GM20000 (cell line): ENCODE measurements around the gene LGI1.

Source experiments
- DNase-seq: peaks from one replicate; pipeline ENCODE4 v3.0.0; 2012; ENCODE audit warnings: low spot score
- CTCF ChIP-seq: IDR thresholded peaks from 2 replicates; pipeline ENCODE4 v1.5.1; 2012; ENCODE audit warnings: mild to moderate bottlenecking, control low read depth; ENCODE audit errors: extremely low read depth, missing control alignments

Gene LGI1

GRCh38 chr10:93766918-93767317 is 9.2 kb downstream of the LGI1 start:
- DNase-seq = no peak
- no peak for TF ChIP-seq CTCF

GRCh38 chr10:93767724-93768399 is 10.1 kb downstream of the LGI1 start:
- DNase-seq = no peak
- TF ChIP-seq CTCF = no peak

GRCh38 chr10:93768892-93769291 is 11.2 kb downstream of the LGI1 start:
- DNase-seq = no peak
- no peak for TF ChIP-seq CTCF

- no peak for TF ChIP-seq CTCF
- DNase-seq = no peak
These were observed 13.6 kb downstream of the LGI1 start for GRCh38 chr10:93771354-93771753.

GRCh38 chr10:93773120-93773519 is 15.4 kb downstream of the LGI1 start:
- no peak for TF ChIP-seq CTCF
- no peak for DNase-seq

- no peak for TF ChIP-seq CTCF
- no peak for DNase-seq
These were observed 16.0 kb downstream of the LGI1 start for GRCh38 chr10:93773705-93774104.

- DNase-seq = no peak
These were observed 17.6 kb downstream of the LGI1 start for GRCh38 chr10:93775356-93775755.

More at GRCh38 chr10:93775356-93775755, 17.6 kb downstream of the LGI1 start:
- no peak for TF ChIP-seq CTCF
